GM21447 (cell line): ENCODE results near the gene CBL.
A peak's percentile ranks its signal among the peaks of the same experiment; 100 is the strongest.
"Not testable (repeated sequence)": the region's sequence is repeated elsewhere in the genome, so short reads cannot be mapped to it uniquely, and the experiment has no call there.

ENCODE experiments used
- ATAC-seq: cut with Tn5 transposase; IDR thresholded peaks from one replicate; pipeline ENCODE4 v1.9.1; 2021; ENCODE audit not compliant: unreplicated experiment

CBL gene

DNA sequence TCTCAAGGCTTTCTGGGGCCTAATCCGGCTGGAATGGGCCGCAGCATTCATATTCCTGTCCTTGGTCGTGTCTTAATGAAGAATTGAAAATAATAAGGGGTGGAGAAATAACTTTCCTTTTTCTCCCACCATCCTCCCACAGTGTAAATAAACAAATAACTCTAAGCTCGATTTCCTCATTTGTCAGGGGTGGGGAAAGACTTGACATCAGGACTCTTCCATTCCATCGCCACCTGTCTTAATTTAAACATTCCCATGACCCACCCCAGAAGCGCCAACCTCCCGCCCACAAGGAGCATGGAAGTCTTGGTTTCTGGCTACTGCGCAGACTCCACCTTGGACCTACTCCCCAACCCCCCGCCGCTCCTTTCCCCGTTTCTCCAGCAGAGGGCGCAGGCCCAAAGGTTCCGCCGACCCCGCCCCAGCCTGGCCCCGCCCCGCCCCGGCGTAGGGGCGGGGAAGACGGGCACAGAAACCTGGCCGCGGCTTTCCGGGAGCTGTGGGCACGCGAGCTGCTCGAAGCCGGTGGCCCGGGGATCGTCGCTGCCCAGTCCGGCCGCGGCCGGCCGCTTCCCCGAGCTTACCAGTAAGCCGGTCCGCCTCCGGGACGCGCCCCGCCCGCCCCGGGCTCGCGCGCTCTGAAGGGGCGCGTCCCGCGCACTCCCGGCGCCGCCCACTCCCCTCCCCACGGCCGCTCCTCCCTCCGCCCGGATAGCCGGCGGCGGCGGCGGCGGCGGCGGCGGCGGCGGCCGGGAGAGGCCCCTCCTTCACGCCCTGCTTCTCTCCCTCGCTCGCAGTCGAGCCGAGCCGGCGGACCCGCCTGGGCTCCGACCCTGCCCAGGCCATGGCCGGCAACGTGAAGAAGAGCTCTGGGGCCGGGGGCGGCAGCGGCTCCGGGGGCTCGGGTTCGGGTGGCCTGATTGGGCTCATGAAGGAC, at the start of gene CBL:
Gene CBL, plus strand, starts transcription at position 766 of the 937 bp plus-strand sequence. Its CDS starts 79 bp downstream, at position 845.
- ATAC-seq, result peak; percentile 67

GRCh38 chr11:119156496-119156895, 49.6 kb upstream of the CBL start:
- ATAC-seq, result no peak

DNA sequence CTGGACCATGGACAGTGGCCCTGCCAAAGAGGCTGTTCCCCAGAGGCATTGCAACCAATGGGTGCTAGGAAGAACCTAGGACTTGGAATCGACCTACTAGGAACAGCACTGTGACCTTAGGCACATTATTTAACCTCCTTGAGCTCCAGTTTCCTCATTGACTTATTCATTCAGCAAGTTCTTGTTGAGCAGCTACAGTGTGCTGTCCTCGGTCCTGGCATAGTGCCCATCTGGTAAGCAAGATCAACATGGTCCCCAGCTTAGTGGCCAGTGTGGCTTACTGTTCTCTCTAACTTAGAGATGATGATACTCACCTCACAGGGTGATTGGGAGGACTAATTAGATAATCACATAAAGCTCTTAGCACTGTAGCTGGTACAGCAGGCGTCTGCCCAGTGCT, 49.1 kb upstream of the CBL start:
- ATAC-seq, result no peak

DNA sequence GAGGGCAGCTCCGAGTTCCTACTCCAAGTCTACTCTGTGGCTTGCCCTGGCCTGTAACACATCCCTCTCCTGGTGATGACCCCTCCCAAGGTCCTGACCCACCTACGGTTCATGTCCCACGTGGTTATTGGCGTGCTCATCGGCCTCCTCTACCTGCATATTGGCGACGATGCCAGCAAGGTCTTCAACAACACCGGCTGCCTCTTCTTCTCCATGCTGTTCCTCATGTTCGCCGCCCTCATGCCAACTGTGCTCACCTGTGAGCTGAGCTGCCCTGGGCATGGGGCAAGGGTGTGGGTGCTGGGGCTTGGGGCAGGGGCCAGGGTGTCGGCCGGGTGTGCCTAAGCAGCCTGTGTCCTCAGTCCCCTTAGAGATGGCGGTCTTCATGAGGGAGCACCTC, 47.7 kb upstream of the CBL start:
- ATAC-seq, result no peak

DNA sequence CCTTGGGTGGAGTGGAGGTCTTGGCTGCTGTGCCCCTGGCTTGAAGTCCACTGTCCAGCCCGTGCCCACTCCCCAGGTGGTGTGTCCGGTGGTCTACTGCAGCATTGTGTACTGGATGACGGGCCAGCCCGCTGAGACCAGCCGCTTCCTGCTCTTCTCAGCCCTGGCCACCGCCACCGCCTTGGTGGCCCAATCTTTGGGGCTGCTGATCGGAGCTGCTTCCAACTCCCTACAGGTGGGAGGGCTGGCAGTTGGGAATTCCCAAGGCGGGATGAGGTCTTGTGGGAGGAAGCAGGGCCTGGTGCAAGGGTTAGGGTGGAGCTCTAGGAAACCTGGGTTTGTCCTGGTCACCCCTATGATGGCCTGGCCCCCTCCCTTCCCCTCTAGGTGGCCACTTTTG, 46.0 kb upstream of the CBL start:
- ATAC-seq, result no peak

DNA sequence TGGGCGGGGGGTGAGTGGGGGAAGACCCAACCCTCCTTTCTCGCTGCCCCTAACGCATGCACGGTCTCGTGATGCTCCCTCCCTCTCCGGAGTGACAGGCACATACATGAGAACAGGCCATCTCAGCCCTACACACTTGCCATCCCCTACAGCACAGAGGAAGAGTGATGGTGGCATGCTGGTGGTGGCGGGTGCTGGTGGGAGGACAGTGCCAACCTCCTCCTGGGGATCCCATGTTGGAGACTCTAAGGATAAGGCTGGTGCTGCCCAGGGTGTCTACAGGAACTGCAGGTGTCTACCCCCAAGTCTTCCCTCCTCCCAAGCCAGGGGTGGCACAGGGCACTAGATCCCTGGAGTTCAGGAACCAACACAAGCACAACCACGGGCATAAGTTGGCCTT, 44.3 kb upstream of the CBL start:
- no peak for ATAC-seq

DNA sequence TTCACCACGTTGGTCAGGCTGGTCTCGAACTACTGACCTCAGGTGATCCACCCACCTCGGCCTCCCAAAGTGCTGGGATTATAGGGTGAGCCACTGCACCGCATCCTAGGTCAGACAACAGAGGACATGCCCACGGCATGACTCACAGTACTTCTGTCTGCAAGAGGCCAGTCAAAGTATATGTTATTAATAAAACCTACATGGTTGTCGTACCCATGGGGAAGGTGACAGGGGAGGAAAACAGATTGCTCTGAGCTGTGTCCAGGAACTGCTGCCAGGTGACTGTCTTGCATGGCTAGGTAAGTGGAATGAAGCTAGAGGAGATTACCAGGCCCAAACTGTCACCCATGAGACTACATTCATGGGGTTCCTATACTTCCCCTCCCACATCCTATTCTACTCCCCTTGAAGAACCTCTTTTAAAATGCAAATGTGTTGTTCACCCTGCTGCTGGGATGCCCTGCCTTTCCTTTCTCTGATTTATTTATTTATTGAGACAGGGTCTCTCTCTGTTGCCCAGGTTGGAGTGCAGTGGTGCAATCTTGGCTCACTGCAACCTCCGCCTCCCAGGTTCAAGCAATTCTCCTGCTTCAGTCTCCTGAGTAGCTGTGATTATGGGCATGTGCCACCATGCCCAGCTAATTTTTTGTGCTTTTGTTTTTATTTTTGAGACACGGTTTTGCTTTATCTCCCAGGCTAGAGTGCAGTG, 39.6 kb upstream of the CBL start:
- ATAC-seq, result no peak

GRCh38 chr11:119167077-119167458, 39.1 kb upstream of the CBL start:
- ATAC-seq, result not testable (repeated sequence)

DNA sequence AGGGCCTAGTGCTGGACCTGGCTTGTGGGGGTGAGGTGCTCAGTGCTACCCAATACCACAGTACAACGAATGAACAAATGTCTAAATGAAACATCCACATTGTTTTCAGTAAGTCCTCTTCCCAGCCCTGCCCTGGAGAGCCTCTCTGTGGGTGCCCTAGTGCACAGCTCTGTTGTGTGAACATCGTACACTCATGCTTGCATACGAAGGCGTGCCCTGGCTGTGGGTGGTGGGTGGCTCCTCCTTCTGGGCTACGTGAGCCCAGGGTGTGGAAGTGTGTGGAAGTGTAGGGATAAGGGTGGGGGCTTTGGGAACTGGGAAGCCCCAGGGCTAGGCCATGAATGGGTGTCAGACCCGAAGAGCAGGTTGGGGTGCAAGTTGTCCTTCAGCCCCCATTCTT, 38.2 kb upstream of the CBL start:
- no peak for ATAC-seq

DNA sequence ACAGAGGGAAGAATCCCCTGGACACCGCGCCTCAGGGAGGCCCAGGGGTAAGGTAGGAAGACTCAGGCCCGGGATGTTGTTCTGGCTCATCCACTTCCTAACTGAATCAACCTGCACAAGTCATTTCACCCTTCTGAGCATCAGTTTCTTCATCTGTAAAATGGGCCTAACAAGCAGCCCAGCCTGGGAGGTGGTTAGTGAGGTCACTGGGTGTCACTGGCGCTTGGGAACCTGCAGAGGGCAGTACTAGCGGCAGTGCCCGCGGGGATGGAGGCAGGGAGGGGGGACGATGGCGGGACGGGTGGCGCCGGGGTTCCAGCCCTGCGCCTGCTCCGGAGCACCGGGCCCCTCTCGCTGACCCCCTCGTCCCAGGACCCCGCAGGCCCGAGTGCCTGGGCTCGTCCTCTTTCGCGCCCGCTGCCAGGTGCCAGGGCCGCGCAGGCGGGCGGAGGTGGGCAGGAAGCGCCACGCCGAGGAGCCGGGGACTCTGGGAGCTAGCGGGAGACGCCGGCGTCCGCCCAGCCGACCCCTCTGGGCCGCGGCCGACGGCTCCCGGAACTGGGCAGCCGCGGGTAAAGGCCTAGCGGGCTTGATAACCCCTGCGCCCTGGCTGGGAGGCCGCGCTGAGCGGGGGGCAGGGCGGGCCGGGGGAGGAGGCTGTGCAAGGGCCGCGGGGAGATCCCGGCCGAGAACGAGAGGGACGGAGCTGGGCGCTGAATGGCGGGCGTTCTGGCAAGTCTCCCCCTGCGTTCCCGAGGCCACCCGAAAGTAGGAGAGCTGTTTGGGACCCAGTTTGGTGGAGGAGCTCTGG, 37.5 kb upstream of the CBL start, which contains the start of gene NLRX1:
Gene NLRX1, plus strand, starts transcription at position 255 of the 811 bp plus-strand sequence. CDS start 2,679 bp downstream, outside the sequence.
- ATAC-seq, result peak; percentile 88

DNA sequence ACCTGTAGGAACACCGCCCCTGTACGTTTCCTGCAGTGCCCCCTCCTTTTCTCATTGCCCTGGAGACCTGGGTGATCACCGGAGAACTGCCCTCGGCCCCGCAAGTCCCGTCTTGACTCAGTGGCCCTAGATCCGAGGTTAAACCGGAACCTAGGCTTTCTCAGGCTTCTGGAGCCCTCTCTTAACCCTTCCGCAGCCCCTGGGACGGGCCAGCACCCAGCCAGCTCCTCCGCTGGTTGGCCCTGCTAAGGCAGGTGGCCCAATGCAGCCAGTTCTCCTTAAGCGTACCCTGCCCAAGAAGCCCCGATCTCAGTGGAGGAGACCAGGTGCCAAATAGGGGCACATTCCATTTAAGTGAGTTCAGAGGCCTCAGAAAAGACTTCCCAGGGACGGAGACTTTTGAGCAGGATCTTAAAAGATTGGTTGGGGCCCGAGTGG, 36.8 kb upstream of the CBL start:
- peak; percentile 24 for ATAC-seq

DNA sequence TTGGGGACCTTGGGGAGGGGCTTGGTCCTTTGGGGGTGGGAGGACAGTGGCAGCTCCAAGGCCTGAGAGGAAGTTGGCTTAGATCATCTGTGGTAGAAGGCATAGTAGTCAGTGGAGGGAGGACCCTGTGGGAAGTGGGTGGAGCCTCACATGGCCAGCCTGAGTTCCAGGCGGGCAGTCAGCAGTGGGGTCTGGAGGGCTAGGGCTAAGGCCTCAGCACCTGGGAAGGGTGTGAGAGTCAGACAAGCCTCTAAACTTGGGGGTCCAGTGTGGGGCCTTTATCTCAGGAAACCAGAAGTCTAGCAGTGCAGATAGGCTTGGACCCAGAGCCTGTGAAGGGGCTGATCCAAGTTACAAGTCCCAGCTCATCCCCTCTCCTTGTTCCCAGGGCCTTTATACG, 33.6 kb upstream of the CBL start:
- no peak for ATAC-seq

- no peak for ATAC-seq
Measured at GRCh38 chr11:119173453-119173852, 32.7 kb upstream of the CBL start.

DNA sequence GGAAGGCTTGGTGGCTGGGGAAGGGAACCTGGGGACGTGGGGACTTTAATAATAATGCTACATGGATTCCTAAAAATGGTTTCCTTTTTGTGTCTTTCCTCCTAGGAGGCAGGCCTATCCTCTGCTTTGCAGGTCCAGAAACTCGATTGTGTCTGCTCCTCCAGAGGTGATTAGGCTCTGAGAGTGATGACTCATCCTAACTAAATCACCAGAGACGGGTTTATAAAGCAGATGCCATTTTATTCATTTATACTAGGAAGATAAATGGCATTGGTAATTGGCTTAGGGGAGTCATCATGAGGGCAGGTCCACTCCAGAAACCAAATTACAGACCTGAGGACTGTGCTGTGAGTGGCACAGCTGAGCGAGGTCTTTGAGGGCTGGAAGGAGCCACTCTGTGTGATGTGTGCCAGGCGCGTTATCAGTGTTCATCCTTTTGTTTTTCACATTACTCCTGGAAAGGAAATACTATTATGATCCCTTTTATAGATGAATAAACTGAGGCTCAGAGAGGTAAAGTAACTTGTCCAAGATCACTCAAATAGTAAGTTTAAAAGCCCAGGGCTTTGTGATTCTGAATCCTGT, 30.6 kb upstream of the CBL start:
- ATAC-seq, result no peak

- no peak for ATAC-seq
Measured at GRCh38 chr11:119178166-119178680, 27.9 kb upstream of the CBL start.

- no peak for ATAC-seq
Measured at GRCh38 chr11:119179342-119179741, 26.8 kb upstream of the CBL start.

DNA sequence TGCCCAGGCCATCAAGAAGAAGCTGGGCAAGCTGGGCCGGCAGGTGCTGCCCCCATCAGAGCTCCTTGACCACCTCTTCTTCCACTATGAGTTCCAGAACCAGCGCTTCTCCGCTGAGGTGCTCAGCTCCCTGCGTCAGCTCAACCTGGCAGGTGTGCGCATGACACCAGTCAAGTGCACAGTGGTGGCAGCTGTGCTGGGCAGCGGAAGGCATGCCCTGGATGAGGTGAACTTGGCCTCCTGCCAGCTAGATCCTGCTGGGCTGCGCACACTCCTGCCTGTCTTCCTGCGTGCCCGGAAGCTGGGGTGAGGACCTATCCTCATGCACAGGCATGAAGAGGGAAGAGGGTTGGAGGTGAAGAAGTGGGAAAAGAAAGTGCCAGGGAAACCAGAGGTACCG, 26.2 kb upstream of the CBL start:
- ATAC-seq, result no peak

GRCh38 chr11:119180729-119181676, 25.1 kb upstream of the CBL start:
- ATAC-seq, result no peak

DNA sequence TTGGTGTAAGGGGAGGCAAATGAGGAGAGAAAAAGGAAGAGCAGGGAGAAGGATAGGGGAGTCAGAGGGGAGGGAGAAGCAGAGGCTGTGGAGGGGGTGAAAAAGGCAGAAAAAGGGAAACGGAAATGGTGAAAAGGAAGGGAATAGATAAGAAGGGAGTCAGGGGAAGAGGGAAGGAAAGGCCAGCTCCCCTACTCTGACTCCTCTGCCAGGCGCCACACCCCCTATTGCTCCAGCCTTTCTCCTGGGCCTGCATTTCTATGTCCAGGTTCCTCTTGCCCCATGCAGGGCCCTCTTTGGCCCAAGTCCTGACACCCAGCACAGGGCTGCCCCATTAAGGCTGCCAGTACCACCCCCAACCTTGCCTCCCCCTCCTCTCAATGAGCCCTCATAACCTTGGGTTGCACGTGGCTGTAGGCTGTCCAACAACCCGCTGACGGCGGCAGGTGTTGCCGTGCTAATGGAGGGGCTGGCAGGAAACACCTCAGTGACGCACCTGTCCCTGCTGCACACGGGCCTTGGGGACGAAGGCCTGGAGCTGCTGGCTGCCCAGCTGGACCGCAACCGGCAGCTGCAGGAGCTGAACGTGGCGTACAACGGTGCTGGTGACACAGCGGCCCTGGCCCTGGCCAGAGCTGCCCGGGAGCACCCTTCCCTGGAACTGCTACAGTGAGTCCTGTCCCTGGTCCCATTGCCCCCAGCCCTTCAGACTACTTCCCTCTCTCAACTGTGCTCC, 24.3 kb upstream of the CBL start:
- no peak for ATAC-seq
